Measurements from ENCODE around the gene FAM168A.

The FAM168A gene, protein sequence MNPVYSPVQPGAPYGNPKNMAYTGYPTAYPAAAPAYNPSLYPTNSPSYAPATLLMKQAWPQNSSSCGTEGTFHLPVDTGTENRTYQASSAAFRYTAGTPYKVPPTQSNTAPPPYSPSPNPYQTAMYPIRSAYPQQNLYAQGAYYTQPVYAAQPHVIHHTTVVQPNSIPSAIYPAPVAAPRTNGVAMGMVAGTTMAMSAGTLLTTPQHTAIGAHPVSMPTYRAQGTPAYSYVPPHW

DNA sequence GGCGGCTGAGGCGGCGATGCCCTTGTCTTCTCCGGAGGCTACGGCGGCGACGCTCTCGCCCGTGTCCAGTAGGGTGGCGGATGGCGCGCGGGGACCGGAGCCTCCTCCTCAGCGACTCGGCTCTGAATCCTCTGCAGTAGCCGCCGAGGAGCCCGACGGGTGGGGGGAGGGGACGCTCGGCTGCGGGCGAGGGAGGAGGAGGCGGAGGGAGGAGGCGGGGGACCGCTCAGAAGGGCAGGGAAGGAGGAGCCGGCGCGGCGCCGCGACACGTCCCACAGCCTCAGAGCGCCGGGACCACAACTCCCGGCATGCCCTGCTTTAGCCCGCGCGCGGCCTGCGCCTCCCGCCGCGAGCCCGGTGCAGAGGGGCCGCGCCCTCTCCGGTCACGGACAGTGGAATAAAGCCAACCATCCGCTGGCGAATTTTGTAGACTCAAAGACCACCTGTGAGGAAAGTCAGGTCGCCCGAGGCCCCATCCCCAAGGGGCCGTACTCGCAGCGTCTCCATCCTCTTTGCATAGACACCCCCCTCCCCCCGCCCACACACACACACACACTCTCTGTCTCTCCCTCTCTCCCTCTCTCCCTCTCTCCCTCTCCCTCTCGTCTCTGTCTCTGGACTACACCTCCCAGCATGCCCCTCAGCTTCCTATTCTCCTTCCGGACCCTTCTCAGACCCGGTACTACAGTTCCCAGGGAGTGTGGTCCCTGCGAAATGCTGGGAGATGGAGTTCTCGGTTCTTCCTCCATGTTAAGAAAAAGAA is at the start of gene FAM168A:
FAM168A (minus strand) TSS at position 157 of the 763 bp plus-strand sequence. CDS start 129,638 bp downstream, outside the sequence.
- peak; percentile 92 for DNase-seq

DNA sequence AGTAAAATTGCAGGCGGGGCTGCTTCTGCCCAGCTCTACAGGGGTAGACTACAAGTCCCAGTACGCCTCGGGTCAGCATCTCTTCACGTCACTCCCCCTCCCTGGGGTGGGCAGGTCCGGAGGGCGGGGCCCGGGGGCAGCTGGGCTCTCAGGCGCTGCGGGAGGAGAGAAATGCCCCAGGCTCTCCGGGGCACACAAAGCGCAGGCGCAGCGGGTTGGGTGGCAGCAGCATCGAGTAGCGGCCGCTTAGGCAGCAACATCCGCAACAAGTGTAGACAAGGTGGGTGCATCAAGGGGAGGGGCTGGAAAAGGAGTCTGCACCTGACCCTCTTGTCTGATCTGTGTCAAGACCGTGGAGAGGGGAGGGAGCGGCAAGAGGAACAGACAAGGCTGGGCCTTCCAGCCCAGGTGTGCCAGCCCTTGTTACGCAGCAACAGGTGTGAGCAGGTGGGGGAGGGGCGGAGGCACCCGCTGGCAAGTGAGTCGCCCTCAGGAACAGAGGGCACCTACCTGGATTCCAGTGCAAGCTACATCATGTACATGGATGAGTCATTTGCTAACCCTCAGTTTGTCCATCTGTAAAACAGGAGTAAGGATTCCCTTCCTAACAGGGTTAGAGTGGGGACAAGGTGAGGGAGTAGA is 49.7 kb upstream of the FAM168A start:
- peak; percentile 92 for DNase-seq

DNA sequence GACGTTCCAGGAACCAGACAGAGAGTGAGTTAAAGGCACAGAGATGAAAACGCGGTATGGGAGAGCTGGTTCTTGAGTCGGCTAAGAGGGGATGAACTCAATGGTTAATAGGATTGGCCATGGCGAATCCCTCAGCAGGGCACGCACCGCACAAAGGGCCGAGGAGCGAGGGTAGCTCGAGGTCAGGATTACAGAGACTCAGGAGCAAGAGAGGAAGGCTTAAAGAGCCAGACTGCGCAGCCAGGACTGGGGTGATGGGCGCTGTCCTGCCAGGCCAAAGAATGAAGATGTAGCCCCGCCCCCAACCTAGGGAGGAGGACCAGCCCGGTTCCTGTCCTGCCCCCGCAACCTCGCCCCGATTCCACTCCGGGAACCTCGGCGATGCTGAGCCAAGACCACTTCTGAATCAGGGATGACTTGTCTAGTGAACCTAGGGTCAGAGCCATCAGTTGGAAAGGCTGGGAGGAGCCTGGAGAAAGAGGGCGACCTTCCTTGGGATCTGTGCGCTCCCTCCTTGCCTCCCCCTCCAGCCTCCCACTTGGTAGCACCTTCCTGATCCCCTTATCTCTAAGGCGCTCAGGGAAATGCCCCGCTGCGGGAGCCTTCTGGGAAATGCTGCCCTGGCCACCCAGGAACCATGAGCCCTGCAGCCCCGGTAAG is 48.2 kb upstream of the FAM168A start, which contains the start of gene PLEKHB1:
PLEKHB1 (plus strand) TSS at position 610 of the 660 bp plus-strand sequence; CDS start at position 638, 28 bp downstream.
- DNase-seq: no peak

DNA sequence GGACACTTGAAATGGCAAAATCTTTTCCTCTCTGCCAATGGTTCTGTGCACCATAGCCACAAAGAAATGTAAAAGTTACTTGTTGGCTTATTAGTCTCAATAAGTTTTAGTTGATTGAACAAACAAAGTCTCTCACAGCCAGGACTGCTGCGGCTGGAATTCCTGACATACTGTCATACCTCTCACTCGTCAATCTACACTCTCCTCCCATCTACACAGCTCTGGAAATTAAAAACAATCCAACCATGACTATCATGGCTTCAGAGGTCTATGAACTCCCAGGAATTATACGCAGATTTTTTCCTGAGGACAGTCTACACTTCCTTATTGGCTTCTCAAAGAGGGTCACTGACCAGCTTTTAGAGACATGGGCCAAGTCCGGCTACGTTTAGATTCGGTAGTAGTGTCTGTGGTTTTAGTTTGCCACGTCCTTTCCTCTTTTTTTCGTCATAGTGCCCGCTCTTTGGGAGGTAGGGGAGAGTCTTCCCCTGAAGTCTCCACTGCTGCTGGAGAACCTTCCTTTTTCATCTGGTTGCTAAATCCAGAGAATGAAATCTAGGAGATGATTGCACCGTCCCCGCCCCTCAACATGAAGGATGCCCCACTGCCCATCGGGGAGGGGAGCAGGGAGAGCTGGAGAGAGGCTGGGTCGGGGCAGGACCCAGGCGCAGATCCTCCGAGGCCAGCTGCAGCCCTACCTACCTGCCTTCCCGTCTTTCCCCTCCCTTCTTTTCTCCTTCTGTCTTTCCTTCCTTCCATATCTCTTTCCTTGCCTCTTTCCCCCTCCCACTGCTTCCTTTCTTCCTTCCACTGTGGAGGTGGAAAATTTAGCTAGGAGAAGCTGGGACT is 47.4 kb upstream of the FAM168A start:
- no peak for DNase-seq

DNA sequence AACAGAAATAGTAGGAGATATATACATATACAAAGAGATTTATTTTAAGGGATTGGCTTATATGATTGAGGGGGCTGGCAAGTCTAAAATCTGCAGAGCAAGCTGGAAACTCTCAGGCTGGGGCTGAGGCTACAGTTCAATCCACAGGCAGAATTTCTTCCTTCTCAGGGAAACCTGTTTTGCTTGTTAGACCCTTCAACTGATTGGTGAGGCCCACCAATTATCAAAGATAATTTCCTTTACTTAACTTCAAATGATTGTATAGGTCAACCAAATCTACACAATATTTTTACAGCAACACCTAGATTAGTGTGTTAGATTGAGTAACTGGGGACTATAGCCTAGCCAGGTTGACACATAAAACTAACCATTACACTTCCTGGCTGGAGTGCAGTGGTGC is 43.8 kb upstream of the FAM168A start:
- DNase-seq: no peak

DNA sequence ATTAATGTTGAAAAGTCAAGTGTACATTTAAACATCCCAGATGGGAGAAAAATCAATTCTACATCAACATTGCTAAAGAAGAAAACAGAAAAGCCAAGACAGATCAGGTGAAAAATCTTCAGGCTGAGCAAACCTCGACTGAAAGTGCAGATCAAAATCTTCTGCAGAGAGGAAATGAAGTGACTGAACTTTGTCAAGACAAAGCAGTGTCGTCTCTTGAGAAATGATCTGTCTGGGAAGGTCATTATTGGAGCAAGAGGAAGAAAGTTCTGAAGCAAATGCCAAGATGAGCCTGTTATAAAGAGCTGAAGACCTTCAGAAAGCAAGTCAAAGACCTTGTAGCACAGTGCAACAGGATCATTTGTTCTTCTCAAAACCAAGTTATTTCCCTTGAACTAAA is 42.7 kb upstream of the FAM168A start:
- DNase-seq: no peak

DNA sequence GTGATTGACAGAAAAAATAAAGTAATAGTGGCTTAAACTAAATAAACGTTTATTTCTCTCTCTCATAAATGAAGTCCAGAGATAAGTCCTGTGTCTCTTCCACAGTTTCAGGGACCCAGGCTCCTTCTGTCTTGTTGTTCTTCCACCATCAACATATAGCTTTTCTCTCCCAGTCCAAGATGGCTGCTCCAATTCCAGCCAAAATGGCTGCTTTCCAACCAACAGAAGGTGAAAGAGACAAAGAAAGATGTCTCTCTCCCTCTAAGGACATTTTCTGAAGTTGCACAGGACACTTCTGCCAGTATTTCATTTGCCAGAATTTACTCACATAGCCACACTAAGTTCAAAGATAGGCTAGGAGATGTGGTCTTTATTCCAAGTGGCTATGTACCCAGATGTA is 39.1 kb upstream of the FAM168A start:
- DNase-seq: no peak

DNA sequence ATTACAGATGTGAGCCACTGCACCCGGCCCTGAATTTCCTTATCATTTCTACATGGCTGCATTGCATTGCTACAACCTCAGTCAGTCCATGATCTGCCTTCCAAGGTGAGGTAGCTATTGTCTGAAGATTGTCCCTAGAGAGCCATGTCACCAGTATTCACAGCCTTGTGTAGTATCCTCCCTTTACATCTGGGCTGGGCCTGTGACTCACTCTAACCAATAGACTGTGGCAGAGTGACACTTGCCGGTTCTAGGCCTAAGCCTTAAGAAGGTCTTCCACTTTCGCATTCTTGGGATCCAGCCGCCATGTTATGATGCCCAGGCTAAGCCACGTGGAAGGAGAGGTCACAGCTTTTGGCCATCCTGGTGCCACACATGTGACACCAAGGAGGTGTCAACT is 38.3 kb upstream of the FAM168A start:
- no peak for DNase-seq

DNA sequence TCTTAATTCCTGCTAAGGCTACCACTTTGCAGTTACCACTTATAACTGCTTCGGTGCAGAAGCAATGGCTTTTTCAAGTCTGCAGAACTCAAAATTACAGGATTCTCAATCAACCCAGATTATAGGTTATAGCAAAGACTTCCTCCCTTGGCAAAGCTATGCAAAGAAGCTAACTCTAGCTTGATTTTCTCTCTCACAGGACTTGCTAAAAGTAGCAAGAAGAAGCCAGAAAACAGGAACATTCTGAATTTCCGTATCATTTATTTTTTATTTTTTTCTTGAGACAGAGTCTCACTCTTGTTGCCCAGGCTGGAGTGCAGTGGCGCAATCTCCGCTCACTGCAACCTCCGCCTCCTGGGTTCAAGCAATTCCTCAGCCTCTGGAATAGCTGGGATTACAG is 37.8 kb upstream of the FAM168A start:
- DNase-seq: no peak

DNA sequence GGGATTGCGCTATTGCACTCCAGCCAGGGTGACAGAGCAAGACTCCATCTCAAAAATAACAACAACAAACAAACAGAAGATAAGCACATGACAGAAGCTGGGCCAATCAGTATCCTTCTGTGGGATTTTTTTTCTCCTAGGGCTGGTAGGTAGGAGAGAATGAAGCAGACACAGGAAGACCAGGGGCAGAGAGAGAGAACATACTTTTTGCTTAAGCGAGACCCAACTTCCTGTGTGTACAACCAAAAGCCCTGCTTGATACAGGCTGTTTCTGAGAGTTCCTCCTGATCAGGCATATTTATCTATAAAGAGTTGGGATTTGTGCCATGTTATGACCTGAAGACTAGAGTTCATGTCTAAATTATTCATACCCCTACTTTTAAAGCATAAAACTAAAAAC is 36.1 kb upstream of the FAM168A start:
- no peak for DNase-seq

DNA sequence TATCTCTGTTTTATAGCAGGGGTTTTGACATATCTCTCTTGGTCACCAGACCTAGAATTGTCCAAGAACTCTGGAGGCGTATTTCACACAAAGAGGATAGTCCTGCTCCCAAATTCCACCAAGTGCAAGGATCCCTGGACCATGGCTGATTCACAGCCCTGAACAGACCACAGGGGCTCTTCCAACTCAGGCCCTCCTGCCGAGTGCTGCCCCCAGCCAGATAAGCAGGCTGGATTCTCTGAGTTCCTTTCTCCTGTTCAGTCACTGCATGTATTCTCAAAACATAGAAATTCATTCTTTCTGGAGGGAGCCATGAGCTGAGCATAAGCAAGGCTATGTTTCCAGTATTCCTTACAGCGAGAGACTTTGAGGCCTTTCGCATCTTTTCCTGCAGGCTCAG is 35.1 kb upstream of the FAM168A start:
- no peak for DNase-seq

DNA sequence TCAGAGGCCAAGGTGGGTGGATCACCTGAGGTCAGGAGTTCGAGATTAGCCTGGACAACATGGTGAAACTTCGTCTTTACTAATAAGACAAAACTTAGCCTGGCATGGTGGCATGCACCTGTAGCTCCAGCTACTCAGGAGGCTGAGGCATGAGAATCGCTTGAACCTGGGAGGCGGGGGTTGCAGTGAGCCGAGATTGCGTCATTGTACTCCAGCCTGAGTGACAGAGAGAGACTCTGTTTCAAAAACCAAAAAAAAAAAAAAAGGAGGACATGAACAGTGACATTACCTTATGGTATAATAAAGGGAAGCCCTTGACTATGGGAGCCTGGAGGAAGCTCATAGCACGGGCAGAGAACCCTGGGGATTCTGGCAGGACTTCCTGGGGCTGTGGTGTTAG is 32.0 kb upstream of the FAM168A start:
- DNase-seq: no peak

DNA sequence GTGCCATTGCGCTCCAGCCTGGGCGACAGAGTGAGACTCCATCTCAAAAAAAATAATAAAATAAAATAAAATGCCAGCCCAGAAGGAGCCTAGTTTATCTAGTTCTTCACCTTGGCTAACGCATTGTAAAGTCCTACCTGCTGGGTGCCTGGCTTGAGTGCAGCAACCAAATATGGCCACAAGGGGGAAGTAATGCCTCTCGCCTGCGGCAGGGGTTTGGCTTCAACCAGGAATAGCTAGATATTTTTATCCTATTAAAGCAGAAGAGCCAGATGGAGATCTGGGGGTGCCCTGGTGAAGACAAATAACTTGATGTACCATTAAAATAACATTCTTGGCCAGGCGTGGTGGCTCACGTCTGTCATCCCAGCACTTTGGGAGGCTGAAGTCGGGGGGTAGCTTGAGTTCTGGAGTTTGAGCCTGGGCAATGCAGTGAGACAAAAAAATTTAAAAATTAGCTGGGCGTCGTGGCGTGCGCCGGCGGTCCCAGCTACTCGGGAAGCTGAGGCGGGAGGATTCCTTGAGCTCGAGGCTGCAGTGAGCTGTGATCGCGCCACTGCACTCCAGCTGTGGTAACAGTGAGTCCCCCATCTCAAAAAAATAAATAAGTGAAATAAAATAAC is 27.9 kb upstream of the FAM168A start:
- DNase-seq: peak; percentile 57

DNA sequence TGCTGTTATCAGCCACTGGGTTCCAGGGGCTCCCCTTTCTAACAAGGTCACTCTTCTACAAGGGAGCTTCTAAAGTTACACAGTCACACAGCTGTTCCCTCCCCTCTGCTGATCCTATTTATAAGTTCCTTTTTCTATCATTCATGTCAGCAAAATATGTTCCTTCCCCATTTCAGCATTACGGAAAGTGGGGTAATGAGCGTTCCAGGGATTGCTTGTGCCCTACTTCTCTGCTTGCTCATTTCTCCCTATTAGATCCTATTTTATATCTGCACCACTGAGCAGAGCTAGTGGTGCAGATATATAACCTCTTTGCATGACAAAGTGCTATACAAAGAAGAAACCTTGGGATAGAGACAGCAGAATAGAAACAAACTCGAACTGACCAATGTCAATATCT is 25.8 kb upstream of the FAM168A start:
- DNase-seq: no peak

DNA sequence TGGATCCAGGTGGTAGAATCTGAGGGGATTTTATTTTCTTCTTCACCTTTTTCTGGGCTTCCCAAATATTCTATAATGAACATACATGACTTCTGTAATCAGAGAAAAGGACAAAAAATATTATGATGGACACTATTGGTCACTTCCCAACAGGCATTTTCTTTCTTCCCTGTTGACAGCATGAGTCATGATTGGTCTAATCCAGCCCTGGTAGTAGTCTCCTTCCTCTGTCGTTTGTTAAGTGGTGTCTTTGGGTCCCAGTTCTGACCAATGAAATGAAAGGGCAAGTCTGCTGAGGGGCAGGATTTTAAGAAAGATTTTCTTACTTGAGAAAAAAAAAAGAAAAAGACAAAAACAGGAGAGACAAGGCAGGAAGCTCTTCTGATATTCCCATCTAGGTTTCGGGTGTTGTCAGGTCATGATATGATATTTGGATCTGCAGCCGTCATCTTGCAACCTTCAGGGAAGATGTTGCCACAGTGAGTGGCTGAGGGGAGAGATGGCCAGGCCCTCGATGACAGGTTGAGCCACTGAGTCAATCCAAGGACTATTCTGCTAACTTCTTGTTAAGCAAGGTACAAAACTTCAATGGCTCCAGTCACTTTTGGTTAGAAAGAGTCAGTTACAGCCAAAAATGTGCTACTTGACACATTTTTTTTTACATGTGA is 25.1 kb upstream of the FAM168A start:
- no peak for DNase-seq

DNA sequence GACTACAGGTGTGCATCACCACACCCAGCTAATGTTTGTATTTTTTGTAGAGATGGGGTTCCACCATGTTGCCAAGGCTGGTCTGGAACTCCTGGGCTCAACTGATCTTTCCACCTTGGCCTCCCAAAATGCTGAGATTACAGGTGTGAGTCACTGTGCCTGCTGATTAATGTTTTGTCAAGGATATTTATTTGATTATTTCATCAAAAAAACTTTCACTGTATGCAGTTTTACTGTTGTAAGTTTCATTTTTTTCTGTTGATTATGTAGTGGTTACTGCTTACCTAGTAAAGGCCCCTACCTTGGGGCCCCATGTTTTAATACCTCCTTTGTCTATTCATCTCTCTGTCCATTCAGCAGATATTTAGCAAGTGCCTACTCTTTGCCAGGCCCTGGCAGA is 16.7 kb upstream of the FAM168A start:
- DNase-seq: no peak

DNA sequence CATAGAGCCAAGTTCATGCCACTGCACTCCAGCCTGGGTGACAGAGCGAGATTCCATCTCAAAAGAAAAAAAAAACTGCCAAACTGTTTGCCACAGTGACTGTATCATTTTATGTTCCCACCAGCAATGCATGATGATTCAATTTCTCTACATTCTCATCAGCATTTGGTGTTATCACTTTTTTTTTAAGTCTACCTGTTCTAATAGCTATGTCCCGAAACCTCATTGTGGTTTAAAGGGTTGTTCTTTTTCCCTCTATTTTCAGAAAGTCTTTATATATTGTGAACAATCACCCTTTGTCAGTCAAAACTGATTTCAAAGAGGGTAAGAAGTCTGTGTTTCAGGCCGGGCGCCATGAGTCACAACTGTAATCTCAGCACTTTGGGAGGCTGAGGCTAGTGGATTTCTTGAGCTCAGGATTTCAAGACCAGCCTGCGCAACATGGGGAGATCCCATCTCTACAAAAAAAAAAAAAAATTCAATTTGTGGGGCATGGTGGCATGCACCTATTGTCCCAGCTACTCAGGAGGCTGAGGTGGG is 14.8 kb upstream of the FAM168A start:
- DNase-seq: no peak

DNA sequence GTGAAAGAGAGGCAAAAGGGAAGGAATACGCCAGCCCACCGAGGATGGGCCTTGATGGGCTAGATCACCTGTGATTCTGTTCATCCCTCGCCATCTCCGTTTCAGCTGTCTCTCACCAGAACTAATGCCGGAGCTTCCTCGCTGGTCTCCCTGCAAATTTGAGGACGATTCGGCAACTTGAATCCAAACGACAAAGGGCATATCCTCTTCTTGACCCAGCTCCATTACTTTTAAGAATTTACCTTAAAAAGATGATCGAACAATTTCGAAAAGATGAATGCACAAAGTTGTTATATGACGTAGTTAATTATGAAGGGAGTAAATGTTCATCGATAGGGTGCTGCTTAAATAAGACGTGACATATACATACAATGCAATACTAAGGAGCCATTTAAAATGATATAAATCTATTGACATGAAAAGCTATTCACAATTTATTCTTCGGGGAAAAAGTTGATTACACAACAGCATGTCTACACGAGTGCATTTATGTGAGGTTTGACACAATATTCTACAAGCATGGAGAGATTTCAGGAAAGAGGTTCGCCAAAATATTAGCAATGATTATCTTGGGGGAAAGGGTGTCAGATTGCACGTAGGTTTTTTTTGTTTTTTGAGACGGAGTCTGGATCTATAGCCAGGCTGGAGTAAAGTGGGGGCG is 937 bp upstream of the FAM168A start:
- DNase-seq: no peak

DNA sequence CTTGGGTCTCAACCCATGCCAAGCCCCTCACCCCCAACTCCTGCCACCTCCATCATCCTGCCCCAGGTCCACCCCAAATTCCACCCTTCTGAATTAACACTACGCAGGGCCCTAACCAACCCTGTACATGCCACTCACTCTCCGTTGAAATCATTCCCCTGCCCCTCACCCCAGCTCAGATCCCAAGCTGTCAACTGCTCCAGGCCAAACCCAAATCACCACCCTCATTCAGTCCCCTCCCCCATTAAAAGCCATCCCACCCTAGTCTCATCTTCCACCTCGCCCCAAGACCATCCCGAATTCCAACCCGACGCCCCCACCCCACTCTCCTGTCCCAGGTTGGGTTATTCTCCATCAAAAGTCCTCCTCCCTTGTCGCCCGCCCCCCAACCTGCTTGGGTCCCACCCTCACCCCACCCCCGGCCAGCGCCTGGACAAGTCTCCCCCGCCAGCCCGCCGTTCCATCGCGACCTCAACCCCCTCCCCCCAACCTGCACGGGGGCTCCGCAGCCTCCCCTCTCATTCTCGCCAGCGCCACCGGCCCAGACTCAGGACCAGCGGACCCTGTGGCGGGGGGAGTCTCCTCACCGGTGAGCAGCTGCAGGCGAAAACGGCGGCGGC is 466 bp downstream of the FAM168A start:
- DNase-seq: no peak

DNA sequence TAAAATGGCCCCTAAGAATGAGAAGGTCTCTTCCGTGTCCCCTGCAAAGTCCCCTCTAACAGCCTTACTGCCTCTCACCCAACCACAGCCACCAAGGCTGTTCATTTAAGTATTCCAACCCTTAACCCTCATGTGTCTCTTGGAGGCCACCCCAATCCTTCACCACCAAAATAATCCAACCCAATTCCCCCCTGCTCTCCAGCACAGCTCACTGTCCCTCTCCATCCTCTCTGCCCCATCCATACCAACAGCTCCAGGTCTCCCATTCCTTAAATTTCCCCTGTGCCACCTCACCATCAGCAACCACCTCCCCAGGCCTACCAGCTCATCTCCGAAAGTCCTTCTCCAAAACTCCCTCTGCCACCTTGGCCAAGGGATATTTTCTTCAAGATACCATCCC is 1.4 kb downstream of the FAM168A start:
- no peak for DNase-seq
